HG02763 (cell line): ENCODE data around the gene DAAM2.

ENCODE experiments used
- ATAC-seq: cut with Tn5 transposase; IDR thresholded peaks from one replicate; pipeline ENCODE4 v1.9.1; 2021; ENCODE audit warnings: mild to moderate bottlenecking, moderate library complexity; ENCODE audit not compliant: unreplicated experiment

DAAM2 gene

DNA sequence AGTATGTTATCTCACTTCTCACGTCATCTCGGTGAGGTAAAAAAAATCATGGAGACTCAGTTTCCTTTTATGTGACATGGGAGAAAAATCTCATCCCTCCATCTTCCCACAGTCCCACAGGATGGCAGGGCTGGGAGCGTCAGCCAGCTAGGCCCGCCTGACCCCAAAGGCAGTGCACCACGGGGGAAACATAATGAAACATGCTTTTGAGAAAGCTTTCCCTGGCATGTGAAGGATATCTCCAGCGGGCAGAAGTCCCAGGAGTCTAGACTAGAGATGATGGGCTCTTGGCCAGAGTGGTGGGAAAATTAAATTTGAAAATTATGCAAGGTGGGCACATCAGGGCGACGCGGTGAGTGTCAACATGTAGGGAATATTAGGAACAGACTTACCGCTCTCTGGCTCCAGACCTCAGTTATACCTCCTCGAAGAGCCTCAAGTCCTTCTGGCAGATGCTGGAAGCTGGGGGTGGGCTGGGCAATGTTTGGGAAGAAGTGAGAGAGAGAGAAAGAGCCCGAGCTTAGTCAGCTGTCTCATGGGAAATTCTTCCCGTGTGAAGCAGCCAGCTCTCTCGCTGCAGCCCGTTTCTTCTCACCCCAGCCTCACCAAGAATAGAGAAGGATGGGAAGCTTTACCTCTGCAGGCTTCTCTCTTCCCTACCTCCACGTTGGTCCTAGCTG is 89.8 kb downstream of the DAAM2 start:
- ATAC-seq: no peak

DNA sequence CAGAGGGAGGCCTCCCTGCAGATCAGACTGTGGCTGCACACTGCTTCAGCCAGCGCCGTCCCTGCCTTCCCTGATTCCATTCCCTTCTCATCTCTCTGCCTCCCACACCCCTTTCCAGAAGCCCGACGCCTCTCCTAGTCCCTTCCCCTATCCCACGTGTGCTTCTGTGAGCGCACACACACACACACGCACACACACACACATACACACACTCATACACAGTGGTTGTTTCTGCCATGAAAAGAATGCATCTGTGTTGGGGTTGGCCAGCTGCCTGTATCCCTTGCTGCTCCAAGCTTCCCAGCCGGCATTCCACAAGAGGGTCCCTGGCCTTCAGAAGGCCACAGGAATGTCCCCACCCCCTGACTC is 90.3 kb downstream of the DAAM2 start:
- no peak for ATAC-seq

DNA sequence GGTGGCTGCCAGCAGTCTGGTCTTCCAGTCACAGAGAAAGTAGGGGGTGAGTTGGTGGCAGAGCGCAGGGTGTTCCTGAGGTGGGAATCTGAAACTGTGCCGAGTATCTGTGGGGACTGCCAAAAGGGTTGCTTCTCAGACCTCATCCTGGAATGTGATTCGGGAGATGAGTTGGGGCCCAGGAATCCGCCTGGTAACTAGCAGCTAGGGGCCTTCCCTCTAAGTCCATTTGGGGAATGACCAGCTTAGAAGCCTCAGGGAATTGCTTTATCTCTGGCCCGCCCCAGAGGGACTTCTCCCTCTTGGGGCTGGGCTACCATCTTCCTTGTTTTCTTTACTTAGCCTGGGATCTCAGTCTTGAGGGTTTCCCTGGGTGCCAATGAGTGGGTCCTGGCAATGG is 92.5 kb downstream of the DAAM2 start:
- ATAC-seq: no peak

DNA sequence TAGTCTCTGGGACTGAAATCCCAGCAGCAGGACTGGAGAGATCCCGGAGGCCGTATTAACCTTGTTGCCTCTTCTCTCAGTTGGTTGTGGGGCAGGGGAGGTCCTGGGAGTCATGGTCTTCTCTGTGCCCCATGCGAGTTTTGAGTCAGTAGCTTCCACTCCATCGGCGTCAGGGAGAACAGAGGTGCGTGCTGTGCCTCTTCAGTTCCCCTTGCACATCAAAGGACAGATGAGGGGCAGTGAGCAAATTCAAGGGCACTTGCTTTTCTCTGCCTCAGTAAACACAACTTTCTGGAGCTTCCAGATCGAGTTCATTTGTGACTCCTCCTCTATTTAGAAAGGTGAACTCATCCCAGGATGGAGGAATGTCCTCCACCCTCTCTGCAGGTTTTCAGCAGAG is 93.5 kb downstream of the DAAM2 start:
- no peak for ATAC-seq

DNA sequence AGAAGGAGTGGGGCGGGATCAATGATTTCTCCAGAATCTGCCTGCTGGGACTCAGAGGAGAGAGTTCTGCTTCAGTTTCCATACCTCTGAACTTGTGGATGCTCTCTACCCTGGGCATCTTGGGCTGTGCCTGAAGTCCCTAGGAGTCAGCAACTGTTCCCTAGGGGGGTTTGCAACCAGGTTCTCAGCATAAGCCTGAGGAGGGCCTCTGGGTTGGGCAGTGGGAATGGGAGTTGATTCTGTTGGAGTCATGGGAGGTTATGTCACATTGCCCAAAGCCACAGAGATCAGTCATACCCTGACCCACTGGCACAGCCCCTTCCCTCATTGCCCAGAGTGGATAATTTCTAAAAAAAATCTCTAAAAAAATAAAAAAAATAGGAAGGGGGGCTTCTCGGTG is 94.7 kb downstream of the DAAM2 start:
- ATAC-seq: no peak

DNA sequence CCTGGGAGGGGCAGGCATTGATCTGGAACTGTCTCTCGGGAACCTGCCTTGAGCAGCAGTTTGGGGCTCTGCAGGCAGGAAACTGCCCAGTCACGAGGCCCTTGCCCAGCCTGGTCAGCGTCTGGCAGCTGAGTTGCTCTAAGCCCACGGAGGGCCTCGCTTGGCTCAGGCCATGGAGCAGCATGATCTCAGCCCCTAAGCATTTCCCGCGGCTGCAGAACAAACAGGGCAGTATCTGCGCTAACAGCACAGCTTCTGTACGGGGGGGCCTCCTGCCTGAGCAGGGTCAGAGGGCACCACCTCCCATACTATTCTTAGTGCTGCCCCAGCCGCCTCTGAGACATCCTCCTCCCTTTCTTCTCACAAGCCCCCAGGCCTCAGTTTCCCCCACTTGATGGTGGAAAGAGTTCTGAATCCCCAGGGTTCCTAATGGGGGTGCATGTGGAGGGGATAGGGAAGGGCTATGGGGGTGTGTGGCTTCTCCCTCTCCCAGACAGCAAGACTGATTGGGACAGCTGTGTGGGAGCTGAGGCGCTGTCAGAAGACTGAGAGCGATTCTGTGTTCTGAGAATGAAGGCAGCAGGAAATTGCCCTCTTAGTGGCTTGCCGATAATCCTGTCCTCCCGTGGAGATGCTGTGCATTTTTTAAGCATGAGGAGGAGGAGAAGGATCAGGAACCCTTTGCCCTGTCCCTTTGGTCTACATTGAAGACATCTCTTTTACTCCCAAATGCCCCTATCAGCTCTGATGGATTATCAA is 95.7 kb downstream of the DAAM2 start:
- no peak for ATAC-seq

DNA sequence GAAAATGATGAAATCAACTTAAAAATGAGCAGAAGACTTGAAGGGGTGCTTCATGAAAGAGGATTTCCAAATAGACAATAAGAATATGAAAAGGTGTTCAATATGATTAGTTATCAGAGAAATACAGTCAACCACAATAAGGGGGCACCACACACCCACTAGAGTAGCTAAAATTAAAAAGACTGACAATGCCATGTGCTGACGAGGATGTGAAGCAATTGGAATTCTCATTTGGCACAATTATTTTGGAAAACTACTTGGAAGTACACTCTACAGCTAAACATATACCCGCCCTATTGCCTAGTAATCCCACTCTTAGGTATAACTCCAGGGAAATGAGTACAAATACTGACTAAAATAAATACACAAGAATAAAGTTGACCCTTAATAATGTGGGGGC is 97.1 kb downstream of the DAAM2 start:
- no peak for ATAC-seq

DNA sequence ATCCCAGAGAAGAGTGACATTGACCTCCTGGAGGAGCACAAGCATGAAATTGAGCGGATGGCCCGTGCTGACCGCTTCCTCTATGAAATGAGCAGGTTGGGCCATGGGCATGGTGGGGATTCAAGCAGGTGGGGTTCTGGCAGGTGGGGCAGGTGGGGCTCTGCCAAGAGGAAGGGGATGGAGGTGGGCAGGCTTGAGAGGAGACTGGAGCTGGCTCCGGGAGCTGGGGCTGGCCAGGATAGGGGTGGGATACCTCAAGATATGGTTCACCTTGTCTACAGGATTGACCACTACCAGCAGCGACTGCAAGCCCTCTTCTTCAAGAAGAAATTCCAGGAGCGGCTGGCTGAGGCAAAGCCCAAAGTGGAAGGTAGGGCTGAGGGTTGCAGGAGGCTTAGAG is 99.2 kb downstream of the DAAM2 start:
- ATAC-seq: no peak

DNA sequence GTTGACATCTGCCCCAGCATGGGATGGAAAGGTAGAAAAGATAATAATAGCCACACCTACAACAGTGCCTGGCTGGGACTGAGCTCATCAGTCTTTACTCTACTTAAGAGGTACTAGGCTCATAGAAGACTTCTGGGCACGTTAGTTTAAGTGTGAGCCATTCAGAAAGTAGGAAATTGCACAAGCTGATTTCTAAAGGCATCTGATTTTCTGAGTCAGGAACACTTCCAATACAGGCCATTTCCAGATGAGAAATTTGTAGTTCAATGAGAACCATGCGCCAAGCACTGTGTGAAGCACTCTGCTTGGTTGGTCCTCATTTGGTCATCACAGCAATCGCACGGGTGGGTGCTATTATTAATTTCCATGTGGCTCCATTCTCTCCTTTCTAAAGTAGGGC is 99.8 kb downstream of the DAAM2 start:
- ATAC-seq: no peak

DNA sequence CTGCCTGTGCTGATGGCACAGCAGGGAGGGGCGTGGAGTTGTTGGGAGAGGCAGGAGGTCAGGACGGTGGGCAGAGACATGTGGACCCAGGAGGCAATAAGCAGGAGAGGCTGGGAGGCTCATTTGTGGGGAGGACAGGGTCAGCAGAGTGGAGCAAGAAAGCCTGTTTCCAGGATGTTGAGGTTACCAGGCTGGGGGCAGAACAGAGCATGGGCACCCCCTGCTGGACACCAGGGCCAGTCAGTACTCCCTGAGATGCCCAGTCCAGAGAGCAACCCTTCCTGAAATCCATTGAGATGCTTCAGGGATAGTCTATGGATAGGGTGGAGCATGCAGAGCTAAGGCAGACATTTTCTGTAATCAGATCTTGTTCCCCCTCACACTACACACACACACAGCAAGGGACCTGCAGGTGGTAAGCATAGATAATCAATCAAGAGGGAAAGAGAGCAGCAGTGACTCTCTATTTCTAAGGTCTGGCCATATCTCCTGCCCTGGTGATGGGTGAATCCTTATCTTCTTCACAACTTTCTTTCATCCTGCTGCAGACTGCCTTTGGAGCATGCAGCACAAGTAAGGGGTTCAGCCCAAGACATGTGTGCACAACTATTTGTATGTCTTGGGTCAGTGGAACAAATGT is 100.4 kb downstream of the DAAM2 start:
- ATAC-seq: no peak

DNA sequence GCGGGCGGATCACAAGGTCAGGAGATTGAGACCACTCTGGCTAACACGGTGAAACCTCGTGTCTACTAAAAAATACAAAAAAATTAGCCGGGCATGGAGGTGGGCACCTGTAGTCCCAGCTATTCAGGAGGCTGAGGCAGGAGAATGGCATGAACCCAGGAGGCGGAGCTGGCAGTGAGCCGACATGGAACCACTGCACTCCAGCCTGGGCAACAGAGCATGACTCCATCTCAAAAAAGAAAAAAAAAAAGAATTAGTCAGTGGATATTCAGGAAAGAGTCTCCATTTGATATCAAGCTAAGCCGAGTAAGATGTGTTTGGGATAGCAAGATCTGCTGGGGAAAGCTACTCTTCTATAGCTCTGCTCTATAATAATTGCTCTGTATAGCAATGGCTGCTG is 101.1 kb downstream of the DAAM2 start:
- no peak for ATAC-seq

DNA sequence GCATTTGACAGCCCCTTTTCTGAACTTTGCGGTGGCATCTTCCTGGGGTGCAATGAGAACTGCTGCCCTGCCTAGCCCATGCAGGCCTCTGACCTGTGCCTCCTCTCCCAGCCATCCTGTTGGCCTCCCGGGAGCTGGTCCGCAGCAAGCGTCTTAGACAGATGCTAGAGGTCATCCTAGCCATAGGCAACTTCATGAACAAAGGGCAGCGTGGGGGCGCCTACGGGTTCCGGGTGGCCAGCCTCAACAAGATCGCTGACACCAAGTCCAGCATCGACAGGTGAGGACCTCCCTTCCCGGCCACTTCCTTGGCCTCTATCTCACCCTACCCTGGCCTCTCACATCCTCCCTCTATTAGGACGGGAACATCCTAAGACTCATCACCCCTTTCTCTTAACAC is 104.5 kb downstream of the DAAM2 start:
- no peak for ATAC-seq

DNA sequence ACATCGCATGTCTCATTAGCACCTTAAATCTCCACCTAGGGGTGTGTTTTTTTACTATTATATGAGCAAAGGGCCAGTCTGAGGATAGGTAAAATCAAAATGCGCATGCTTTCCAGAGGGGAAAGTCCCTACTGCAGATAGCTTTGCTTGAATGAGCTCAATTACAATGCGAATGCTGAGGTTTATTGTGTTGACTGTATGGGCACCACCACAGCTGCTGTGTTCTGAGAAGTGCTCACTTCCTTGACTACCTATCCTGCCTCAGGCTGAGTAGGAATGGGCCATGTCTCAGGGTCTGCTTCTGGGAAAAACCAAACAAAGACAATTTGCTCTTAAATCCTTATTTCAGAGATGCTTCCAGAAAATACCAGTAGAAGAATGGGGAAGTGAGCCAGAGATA is 105.5 kb downstream of the DAAM2 start:
- ATAC-seq: no peak

DNA sequence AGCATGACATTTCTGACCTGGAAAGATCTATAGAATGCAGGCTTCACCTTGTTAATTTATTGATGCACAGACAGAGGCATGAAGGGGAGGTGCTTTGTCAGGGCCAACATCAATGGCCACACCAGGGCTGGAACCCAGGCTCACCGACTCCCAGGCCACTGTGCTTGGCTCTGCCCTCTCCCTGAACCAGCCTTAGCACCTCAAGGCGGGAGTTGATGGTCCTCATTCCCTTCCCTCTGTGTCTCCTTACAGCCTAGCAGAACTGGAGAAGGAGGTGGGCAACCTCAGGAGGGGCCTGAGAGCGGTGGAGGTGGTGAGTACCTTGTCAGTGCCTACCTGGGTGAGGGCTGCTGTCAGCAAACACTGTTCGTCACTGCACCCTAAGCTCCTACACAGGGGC is 106.4 kb downstream of the DAAM2 start:
- no peak for ATAC-seq

DNA sequence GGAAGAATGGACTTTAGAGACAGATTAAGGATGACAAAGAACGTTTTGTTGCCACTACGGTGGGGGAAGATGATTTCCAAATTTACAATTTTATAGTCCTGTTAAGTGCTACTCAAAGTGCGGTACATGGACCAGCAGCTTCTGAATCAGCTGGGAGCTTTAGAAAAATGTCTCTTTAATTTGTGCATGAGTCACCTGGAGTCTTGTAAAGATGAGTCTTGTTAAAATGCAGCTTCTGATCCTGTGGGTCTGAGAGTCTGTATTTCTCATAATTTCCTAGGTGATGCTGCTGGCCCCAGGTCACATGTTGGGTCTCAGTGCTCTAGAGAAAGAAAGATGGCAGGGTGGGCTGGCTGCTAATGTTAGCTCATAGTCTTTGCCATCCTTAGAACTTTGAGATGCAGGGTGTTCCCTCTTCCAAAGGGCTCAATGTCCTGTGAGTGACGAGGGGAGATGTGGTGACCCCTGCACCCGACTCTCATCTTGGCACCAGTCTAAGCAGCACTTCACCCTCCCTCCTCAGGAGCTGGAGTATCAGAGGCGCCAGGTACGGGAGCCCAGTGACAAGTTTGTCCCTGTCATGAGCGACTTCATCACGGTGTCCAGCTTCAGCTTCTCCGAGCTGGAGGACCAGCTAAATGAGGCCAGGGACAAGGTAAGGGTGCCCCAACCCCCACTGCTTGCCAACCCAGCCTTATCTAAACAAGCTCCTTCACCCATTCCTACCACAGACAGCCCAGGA is 107.5 kb downstream of the DAAM2 start:
- ATAC-seq: no peak

DNA sequence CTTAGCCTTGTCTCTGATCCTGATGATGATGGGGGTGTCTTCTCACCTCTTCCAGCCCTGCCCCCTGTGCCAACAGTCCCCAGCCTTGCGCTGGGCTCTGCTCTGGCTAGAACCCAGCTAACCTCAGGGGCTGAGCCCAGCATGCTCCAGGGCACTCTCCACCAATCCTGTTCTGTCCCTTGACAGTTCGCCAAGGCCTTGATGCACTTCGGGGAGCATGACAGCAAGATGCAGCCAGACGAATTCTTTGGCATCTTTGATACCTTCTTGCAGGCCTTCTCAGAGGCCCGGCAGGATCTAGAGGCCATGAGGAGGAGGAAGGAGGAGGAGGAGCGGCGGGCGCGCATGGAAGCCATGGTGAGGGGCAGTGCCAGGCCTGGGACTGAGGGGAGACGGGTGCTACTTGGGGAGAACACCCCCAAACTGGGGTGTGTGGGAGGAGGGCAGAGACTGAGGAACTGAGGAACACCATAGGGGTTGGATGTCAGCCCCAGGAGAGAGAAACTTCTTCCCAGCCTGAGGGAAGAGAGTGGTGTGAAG is 109.0 kb downstream of the DAAM2 start:
- ATAC-seq: no peak

DNA sequence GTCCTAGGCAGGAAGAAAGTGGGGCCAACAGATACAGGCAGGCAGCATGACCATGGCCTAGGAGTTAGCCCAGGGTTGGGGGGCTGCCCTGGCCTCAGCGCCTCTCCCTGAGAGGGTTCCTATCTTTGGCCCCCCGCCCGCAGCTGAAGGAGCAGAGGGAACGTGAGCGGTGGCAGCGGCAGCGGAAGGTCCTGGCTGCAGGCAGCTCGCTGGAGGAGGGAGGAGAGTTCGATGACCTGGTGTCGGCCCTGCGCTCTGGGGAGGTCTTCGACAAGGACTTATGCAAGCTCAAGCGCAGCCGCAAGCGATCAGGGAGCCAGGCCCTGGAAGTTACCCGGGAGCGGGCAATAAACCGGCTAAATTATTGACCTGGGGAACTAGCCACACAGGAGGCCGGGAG is 109.5 kb downstream of the DAAM2 start:
- no peak for ATAC-seq

DNA sequence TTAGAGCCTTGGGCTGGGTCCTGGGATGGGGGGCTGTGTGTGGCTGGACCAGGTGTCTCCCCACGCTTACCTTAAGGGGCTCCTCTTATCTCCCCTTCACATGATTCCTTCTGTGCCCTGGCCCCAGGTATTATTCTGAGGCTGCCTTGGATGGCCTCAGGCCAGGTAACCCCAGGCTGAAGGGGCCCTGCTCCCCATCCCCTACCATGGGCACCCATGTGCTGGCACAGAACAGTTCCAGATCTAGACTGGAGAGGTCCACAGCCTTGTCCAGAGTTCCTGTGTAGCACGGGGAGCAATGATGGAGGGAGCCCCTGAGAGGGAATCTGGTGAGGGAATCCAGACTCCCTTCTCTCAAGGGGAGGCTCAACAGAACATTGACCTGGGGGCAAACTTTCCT is 110.0 kb downstream of the DAAM2 start:
- no peak for ATAC-seq

DNA sequence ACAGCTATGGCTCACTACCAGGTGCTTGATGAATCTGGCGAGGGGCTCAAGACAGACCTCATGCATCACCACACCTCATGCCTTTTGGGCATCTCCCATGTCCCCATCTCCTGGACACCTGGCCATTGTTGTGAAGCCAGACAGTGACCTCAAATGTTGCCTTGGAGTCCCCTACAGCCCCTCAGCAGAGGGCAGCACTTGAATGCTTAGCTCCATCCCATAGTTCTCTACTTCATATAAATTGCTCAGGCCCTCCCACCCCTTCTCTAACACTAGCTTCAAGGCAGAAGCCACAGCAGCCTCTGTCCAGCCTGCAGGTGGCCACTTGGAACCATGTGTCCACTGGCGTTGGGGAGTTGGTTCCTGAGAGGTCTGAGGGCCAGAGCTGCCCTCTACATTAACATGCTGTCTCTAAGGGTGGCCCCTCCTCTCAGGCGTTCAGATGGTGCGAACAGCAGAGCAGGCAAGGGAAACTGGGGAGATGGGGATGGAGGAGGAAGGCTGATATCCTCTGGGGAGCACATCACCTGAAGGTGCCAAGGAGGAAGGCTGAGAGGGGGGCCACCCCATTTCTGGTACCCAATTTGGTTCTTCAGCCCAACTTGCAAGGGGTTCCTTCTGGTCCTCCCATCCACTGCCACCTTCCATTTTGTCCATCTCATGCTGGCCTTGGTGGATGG is 110.8 kb downstream of the DAAM2 start:
- ATAC-seq: no peak

DNA sequence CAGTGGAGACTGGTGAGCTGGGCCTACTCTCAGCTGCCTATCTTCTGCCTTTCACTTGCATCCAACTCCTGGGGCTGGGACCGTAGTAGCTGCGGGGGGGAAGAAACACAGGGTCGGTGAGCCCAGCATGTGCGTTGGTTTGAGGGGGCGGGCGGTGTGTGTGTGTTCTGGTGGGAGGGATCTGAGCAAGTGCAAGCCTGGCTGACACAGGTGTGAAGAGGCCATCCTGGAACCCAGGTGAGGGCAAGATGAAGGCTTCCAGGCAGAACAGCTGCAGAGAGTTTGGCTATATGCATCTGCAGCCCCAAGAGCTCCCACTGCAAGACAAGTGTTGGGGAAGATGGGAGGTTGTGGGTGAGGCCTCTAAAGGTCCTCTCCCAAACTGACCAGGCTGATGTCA is 111.5 kb downstream of the DAAM2 start:
- ATAC-seq: no peak
